ENCODE data around the gene FXN. TPM values are rescaled to one million over a fixed set of nuclear protein-coding genes. Genes with fewer than 3 reads are reported as not detected.

The FXN gene
- polyA plus RNA-seq, 1 of the 3 experiments (the other 2 are of a cell fraction) = 15.7 TPM

DNA sequence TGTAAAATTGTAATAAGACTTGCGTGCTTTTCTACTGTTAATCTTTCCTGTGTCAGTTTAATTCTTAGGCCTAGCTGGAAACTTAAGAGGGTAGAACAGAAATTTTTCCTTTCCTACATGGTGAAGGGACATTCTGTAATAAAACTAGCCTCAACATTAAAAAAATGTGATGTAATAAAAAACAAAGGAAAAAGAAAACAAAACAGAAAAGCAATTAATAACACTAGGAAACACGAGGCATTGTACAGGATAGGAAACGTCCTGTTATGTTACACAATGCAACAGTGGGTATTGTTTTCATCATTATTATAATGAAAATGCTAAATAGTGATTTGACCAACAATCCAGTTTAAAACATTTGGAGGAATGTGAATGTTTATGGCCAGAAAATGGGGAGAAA, 47.8 kb downstream of the FXN start:
- H3K9me3 ChIP-seq = no peaks in the 10 kb centered on the region
- H3K79me2 ChIP-seq (ENCODE audit: insufficient read depth) = no peaks in the 10 kb centered on the region
- no peak overlapping the region for H3K4me2 ChIP-seq
- no peaks in the 10 kb centered on the region for H3K36me3 ChIP-seq (replicated peaks in 1 of 2; ENCODE audit: control insufficient read depth in 1 of 2, insufficient read depth in 2 of 2, low read length in 1 of 2)
- H4K20me1 ChIP-seq (ENCODE audit: insufficient read depth) = no peaks in the 10 kb centered on the region
- no peak for DNase-seq
- H3K27ac ChIP-seq (ENCODE audit: low read depth in 2 of 2, low read length in 1 of 2) = no peak overlapping the region
- peaks cover 0 to 3% of the 10 kb centered on the region in 2 experiments; a peak in 1 of 4 replicates for H3K4me1 ChIP-seq (ENCODE audit: control insufficient read depth in 1 of 2, insufficient read depth in 2 of 2, low read depth in 1 of 2, low read length in 1 of 2)
- CTCF ChIA-PET = interaction anchor here (0.7 to 1.6 kb wide), 2 partner anchors 24 to 506 kb away, joined by 3 read pairs; no protein-coding TSS in a partner anchor
- no peaks in the 10 kb centered on the region for H3K27me3 ChIP-seq (ENCODE audit: insufficient read depth)
- TF ChIP-seq, protein P1, sequence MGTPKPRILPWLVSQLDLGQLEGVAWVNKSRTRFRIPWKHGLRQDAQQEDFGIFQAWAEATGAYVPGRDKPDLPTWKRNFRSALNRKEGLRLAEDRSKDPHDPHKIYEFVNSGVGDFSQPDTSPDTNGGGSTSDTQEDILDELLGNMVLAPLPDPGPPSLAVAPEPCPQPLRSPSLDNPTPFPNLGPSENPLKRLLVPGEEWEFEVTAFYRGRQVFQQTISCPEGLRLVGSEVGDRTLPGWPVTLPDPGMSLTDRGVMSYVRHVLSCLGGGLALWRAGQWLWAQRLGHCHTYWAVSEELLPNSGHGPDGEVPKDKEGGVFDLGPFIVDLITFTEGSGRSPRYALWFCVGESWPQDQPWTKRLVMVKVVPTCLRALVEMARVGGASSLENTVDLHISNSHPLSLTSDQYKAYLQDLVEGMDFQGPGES (IDR thresholded peaks at IDR 0.05; ENCODE audit: low read depth, low read length) = no peak
- TF ChIP-seq RAD21 (IDR thresholded peaks at IDR 0.05; ENCODE audit: low read length) (no peak), YY1 (IDR thresholded peaks at IDR 0.05; ENCODE audit: low read depth) (no peak), TEAD4 (IDR thresholded peaks at IDR 0.05; ENCODE audit: borderline replicate concordance, insufficient read depth) (no peak), RCOR1 (IDR thresholded peaks at IDR 0.05; ENCODE audit: low read length) (no peak), GATA2 (CRISPR knock-in tag; IDR thresholded peaks at IDR 0.05) (no peak), JUND (IDR thresholded peaks at IDR 0.05) (no peak), GABPA (IDR thresholded peaks at IDR 0.05; ENCODE audit: low read depth) (no peak), NFIC (IDR thresholded peaks at IDR 0.05; ENCODE audit: borderline replicate concordance) (no peak), TAF1 (IDR thresholded peaks at IDR 0.05; ENCODE audit: borderline replicate concordance, low read depth, low read length) (no peak), SMC3 (IDR thresholded peaks at IDR 0.05; ENCODE audit: low read depth, low read length) (no peak), RFX5 (IDR thresholded peaks at IDR 0.05; ENCODE audit: low read length) (no peak), CHD2 (IDR thresholded peaks at IDR 0.05; ENCODE audit: low read length, partially characterized antibody) (no peak), POLR2AphosphoS5 (IDR thresholded peaks at IDR 0.05; ENCODE audit: low read depth, low read length) (no peak), FOSL2 (IDR thresholded peaks at IDR 0.05; ENCODE audit: borderline replicate concordance, low read depth) (no peak), EP300 (IDR thresholded peaks at IDR 0.05; ENCODE audit: borderline replicate concordance in 1 of 2, low read depth in 1 of 2, low read length in 1 of 2) (no peak), NRF1 (IDR thresholded peaks at IDR 0.05; ENCODE audit: low read depth, low read length) (no peak)
- TF ChIP-seq, protein P2, sequence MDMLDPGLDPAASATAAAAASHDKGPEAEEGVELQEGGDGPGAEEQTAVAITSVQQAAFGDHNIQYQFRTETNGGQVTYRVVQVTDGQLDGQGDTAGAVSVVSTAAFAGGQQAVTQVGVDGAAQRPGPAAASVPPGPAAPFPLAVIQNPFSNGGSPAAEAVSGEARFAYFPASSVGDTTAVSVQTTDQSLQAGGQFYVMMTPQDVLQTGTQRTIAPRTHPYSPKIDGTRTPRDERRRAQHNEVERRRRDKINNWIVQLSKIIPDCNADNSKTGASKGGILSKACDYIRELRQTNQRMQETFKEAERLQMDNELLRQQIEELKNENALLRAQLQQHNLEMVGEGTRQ (IDR thresholded peaks at IDR 0.05; ENCODE audit: borderline replicate concordance, low read depth, low read length) = no peak
- TF ChIP-seq, protein P3, sequence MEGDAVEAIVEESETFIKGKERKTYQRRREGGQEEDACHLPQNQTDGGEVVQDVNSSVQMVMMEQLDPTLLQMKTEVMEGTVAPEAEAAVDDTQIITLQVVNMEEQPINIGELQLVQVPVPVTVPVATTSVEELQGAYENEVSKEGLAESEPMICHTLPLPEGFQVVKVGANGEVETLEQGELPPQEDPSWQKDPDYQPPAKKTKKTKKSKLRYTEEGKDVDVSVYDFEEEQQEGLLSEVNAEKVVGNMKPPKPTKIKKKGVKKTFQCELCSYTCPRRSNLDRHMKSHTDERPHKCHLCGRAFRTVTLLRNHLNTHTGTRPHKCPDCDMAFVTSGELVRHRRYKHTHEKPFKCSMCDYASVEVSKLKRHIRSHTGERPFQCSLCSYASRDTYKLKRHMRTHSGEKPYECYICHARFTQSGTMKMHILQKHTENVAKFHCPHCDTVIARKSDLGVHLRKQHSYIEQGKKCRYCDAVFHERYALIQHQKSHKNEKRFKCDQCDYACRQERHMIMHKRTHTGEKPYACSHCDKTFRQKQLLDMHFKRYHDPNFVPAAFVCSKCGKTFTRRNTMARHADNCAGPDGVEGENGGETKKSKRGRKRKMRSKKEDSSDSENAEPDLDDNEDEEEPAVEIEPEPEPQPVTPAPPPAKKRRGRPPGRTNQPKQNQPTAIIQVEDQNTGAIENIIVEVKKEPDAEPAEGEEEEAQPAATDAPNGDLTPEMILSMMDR (IDR thresholded peaks at IDR 0.05) = no peak
- TF ChIP-seq, protein P4, sequence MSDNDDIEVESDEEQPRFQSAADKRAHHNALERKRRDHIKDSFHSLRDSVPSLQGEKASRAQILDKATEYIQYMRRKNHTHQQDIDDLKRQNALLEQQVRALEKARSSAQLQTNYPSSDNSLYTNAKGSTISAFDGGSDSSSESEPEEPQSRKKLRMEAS (IDR thresholded peaks at IDR 0.05; ENCODE audit: low read depth) = no peak
- H3K9ac ChIP-seq = no peak overlapping the region
- WGBS (ENCODE audit: low lambda C conversion rate) = 91% methylated on average over 3 of the region's 3 CpGs
- POLR2A ChIA-PET = no interaction called here
- H3K9me2 ChIP-seq = no peaks in the 10 kb centered on the region
- H3F3A ChIP-seq (replicated peaks; ENCODE audit: insufficient read depth) = no peaks in the 10 kb centered on the region
- H3K4me3 ChIP-seq (ENCODE audit: low read depth in 2 of 2, low read length in 1 of 2) = no peak overlapping the region
- H2AFZ ChIP-seq (ENCODE audit: low read depth) = no peak overlapping the region
